Measurements from ENCODE around the gene PARVB.

- TF ChIP-seq CTCF (IDR thresholded peaks at IDR 0.05) (no peak), EZH2phosphoT487 (IDR thresholded peaks at IDR 0.05) (no peak)
Observed at GRCh38 chr22:44088976-44089570, 65.0 kb downstream of the PARVB start.

Measured in neural progenitor cell (in vitro differentiated cells).